ENCODE data around the gene DRGX. TPM values are rescaled to one million over a fixed set of nuclear protein-coding genes. Genes with fewer than 3 reads are reported as not detected.

DRGX gene
- total and polyA plus RNA-seq, 10 of the 15 experiments (the other 5 are each of a cell fraction or from before 2014, with no cell fraction given), result not detected

GRCh38 chr10:49382226-49382625, 13.7 kb downstream of the DRGX start:
- intact Hi-C loops (cut with micrococcal nuclease; ENCODE audit: unreplicated experiment), result no loop called here
- ATAC-seq (no peak), FAIRE-seq (no peak), DNase-seq (ENCODE audit: low read depth, low spot score) (no peak)
- H3K4me2 ChIP-seq (ENCODE audit: control insufficient read depth, insufficient read depth), result no peak overlapping the region
- H3K79me2 ChIP-seq (ENCODE audit: control insufficient read depth, insufficient read depth, low read length), result no peaks in the 10 kb centered on the region
- ChIA-PET CTCF (interaction anchor here (1.4 kb wide), 1 partner anchor 25 kb away, joined by 4 read pairs; no protein-coding TSS in a partner anchor), POLR2A (no interaction called here), SMC1A (ENCODE audit: uncharacterized antibody, unreplicated experiment) (interaction anchor here (0.5 kb wide), 1 partner anchor 178 kb away, joined by 3 read pairs; no protein-coding TSS in a partner anchor), RAD21 (ENCODE audit: unreplicated experiment) (no interaction called here)
- no peak overlapping the region for H2AFZ ChIP-seq (ENCODE audit: control insufficient read depth, low read depth, low read length)
- H3K27ac ChIP-seq (ENCODE audit: control insufficient read depth, insufficient read depth), result no peak overlapping the region
- H3K9ac ChIP-seq (ENCODE audit: control insufficient read depth, insufficient read depth, low read length), result no peak overlapping the region
- no TSS peak for BruUV-seq (replicated peaks)
- in situ Hi-C loops (cut with MboI), result no loop called here
- no peak overlapping the region for H3K4me3 ChIP-seq
- WGBS (ENCODE audit: insufficient coverage, insufficient replicate concordance, low lambda C conversion rate, missing lambda C conversion rate), result 0% methylated on average over 3 of the region's 3 CpGs
- H4K20me1 ChIP-seq (ENCODE audit: control insufficient read depth, insufficient read depth), result no peaks in the 10 kb centered on the region
- no peaks in the 10 kb centered on the region for H3K36me3 ChIP-seq (ENCODE audit: control insufficient read depth in 2 of 2, insufficient read depth in 2 of 2, low read length in 1 of 2)
- no peaks in the 10 kb centered on the region for H3K4me1 ChIP-seq (ENCODE audit: control insufficient read depth, insufficient read depth, low read length)
- no peaks in the 10 kb centered on the region; a peak in 3 of 4 replicates for H3K27me3 ChIP-seq (replicated peaks in 1 of 2; ENCODE audit: control insufficient read depth in 2 of 2, insufficient read depth in 2 of 2, low read length in 1 of 2)
- TF ChIP-seq ZBED1 (IDR thresholded peaks at IDR 0.05; ENCODE audit: borderline replicate concordance) (no peak), ZNF207 (IDR thresholded peaks at IDR 0.05; ENCODE audit: borderline replicate concordance) (no peak), GATAD2B (conservative IDR thresholded peaks at IDR 0.05; ENCODE audit: low read depth) (no peak)
- H3K9me3 ChIP-seq (replicated peaks; ENCODE audit: control insufficient read depth, insufficient read depth, low read length), result no peaks in the 10 kb centered on the region

GRCh38 chr10:49381111-49381900, 14.6 kb downstream of the DRGX start:
- Histone ChIP-seq H3K9ac (ENCODE audit: control insufficient read depth, insufficient read depth, low read length) (no peak overlapping the region), H3K4me2 (ENCODE audit: control insufficient read depth, insufficient read depth) (no peak overlapping the region), H3K79me2 (ENCODE audit: control insufficient read depth, insufficient read depth, low read length) (no peaks in the 10 kb centered on the region), H4K20me1 (ENCODE audit: control insufficient read depth, insufficient read depth) (no peaks in the 10 kb centered on the region), H3K4me3 (no peak overlapping the region), H3K36me3 (ENCODE audit: control insufficient read depth in 2 of 2, insufficient read depth in 2 of 2, low read length in 1 of 2) (no peaks in the 10 kb centered on the region), H2AFZ (ENCODE audit: control insufficient read depth, low read depth, low read length) (no peak overlapping the region), H3K27me3 (replicated peaks in 1 of 2; ENCODE audit: control insufficient read depth in 2 of 2, insufficient read depth in 2 of 2, low read length in 1 of 2) (no peaks in the 10 kb centered on the region; a peak in 3 of 4 replicates), H3K27ac (ENCODE audit: control insufficient read depth, insufficient read depth) (no peak overlapping the region), H3K4me1 (ENCODE audit: control insufficient read depth, insufficient read depth, low read length) (no peaks in the 10 kb centered on the region), H3K9me3 (replicated peaks; ENCODE audit: control insufficient read depth, insufficient read depth, low read length) (no peaks in the 10 kb centered on the region)
- FAIRE-seq, result no peak
- no peak for DNase-seq (ENCODE audit: low read depth, low spot score)
- CTCF ChIA-PET, result no interaction called here
- POLR2A ChIA-PET, result no interaction called here
- no peak for TF ChIP-seq TCF7 (IDR thresholded peaks at IDR 0.05; ENCODE audit: borderline replicate concordance)
- TF ChIP-seq RAD51 (IDR thresholded peaks at IDR 0.05), result no peak
- no peak for TF ChIP-seq STAT3 (IDR thresholded peaks at IDR 0.05; ENCODE audit: low read depth, low read length)
- TF ChIP-seq MTA2 (IDR thresholded peaks at IDR 0.05; ENCODE audit: low read depth), result no peak
- TF ChIP-seq PKNOX1 (IDR thresholded peaks at IDR 0.05), result no peak
- TF ChIP-seq SMARCA5 (IDR thresholded peaks at IDR 0.05), result no peak
- TF ChIP-seq EGR1 (IDR thresholded peaks at IDR 0.05; ENCODE audit: borderline replicate concordance in 1 of 2, low read depth in 2 of 2, low read length in 2 of 2), result no peak
- no TSS peak for BruUV-seq (replicated peaks)
- WGBS (ENCODE audit: insufficient coverage, insufficient replicate concordance, low lambda C conversion rate, missing lambda C conversion rate), result 17% methylated on average over 14 of the region's 14 CpGs
- RAD21 ChIA-PET (ENCODE audit: unreplicated experiment), result no interaction called here
- intact Hi-C loops (cut with micrococcal nuclease; ENCODE audit: unreplicated experiment), result no loop called here
- ATAC-seq, result no peak
- in situ Hi-C loops (cut with MboI), result no loop called here
- SMC1A ChIA-PET (ENCODE audit: uncharacterized antibody, unreplicated experiment), result no interaction called here

Data from GM12878 (cell line).